ENCODE results near the gene FST. TPM values are rescaled to one million over a fixed set of nuclear protein-coding genes. Genes with fewer than 3 reads are reported as not detected.

The FST gene
- total and polyA plus RNA-seq, 2 of the 13 experiments (the other 11 are each of a cell fraction or from before 2014, with no cell fraction given), result 38.6 to 136 TPM

GRCh38 chr5:53479590-53480415, 626 bp upstream of the FST start (continued):
- TF ChIP-seq HNRNPUL1 (IDR thresholded peaks at IDR 0.05; ENCODE audit: low read depth, low read length), result no peak
- TF ChIP-seq KAT8 (CRISPR knock-in tag; IDR thresholded peaks at IDR 0.05), result peak; percentile 32; the same call in 1 of the 2 replicates
- TF ChIP-seq SPEN (CRISPR knock-in tag; IDR thresholded peaks at IDR 0.05; ENCODE audit: low read depth), result no peak
- 0 out of 2 replicates have a peak, but pooled peaks have one; percentile 5 for TF ChIP-seq ARID4A (CRISPR knock-in tag; IDR thresholded peaks at IDR 0.05; ENCODE audit: borderline replicate concordance)
- TF ChIP-seq MXD3 (CRISPR knock-in tag; IDR thresholded peaks at IDR 0.05), result peak; percentile 19; the same call in 1 of the 2 replicates
- no peak for TF ChIP-seq USF2 (IDR thresholded peaks at IDR 0.05; ENCODE audit: low read depth, low read length)
- TF ChIP-seq USF2 (CRISPR knock-in tag; IDR thresholded peaks at IDR 0.05; ENCODE audit: borderline replicate concordance), result no peak
- TF ChIP-seq ZNF704 (CRISPR knock-in tag; IDR thresholded peaks at IDR 0.05; ENCODE audit: borderline replicate concordance), result no peak
- TF ChIP-seq ZNF296 (CRISPR knock-in tag; conservative IDR thresholded peaks at IDR 0.05), result no peak
- no peak for TF ChIP-seq ZFYVE20 (CRISPR knock-in tag; IDR thresholded peaks at IDR 0.05; ENCODE audit: borderline replicate concordance, low read depth)
- no peak for TF ChIP-seq ZNF224 (CRISPR knock-in tag; IDR thresholded peaks at IDR 0.05)
- TF ChIP-seq PATZ1 (CRISPR knock-in tag; IDR thresholded peaks at IDR 0.05), result peak; percentile 81
- 0 out of 2 replicates have a peak, but pooled peaks have one; percentile 50 for TF ChIP-seq ZNF773 (CRISPR knock-in tag; IDR thresholded peaks at IDR 0.05; ENCODE audit: borderline replicate concordance)
- TF ChIP-seq ZNF766 (CRISPR knock-in tag; IDR thresholded peaks at IDR 0.05; ENCODE audit: borderline replicate concordance), result no peak
- no peak for TF ChIP-seq ZNF781 (CRISPR knock-in tag; IDR thresholded peaks at IDR 0.05; ENCODE audit: borderline replicate concordance, not compliant biosample characterization)
- TF ChIP-seq ZNF33A (CRISPR knock-in tag; IDR thresholded peaks at IDR 0.05; ENCODE audit: borderline replicate concordance), result no peak
- peak; percentile 89 for TF ChIP-seq AGO2 (optimal IDR thresholded peaks at IDR 0.05; ENCODE audit: low read depth, low read length)

Data from HepG2 (cell line).